Cardiac muscle cell (in vitro differentiated cells and primary cell): Measurements from ENCODE around the gene TMPRSS3. TPM values are rescaled to one million over a fixed set of nuclear protein-coding genes. Genes with fewer than 3 reads are reported as not detected.

Experiments
- DNase-seq, 2 donors: peaks; one replicate each; pipeline versions ENCODE4 v3.0.0 to v3.0.0-alpha.2; 2010 to 2017; ENCODE audit warnings: low read depth in 1 of 2, low spot score in 1 of 2
- H3K27ac ChIP-seq: fragments of 200-600 bp; sonication (generic); 2 replicates; pipeline ENCODE4 v1.5.1; 2016
- H3K27me3 ChIP-seq: fragments of 200-600 bp; sonication (generic); 2 replicates; pipeline ENCODE4 v1.6.0; 2016; ENCODE audit warnings: control low read depth
- H3K36me3 ChIP-seq: fragments of 200-600 bp; sonication (generic); 2 replicates; pipeline ENCODE4 v1.5.1; 2016; ENCODE audit warnings: control low read depth
- H3K4me1 ChIP-seq: fragments of 200-600 bp; sonication (generic); 2 replicates; pipeline ENCODE4 v1.8.1; 2017; ENCODE audit warnings: low read depth, mild to moderate bottlenecking, mixed run types
- H3K4me3 ChIP-seq: fragments of 200-600 bp; sonication (generic); 2 replicates; pipeline ENCODE4 v1.5.1; 2016; ENCODE audit warnings: mild to moderate bottlenecking
- H3K9me3 ChIP-seq: fragments of 200-600 bp; sonication (generic); 2 replicates; pipeline ENCODE4 v1.5.1; 2017; ENCODE audit warnings: low read depth, mild to moderate bottlenecking, control low read depth
- CTCF ChIP-seq: IDR thresholded peaks from 2 replicates; pipeline ENCODE4 v1.5.1; 2012; ENCODE audit warnings: low read depth, mild to moderate bottlenecking, low read length
- polyA plus RNA-seq: library from polyadenylated mRNA; unstranded; fragments of >200 nt; fragmentation: Nextera tagmentation; extraction: Ambion mirVana; gene quantifications from 2 replicates; pipeline ENCODE4 v1.2.1, GENCODE V29; 2016
- total RNA-seq: library from RNA; depleted of rRNA; stranded (reverse); fragments of >200 nt; gene quantifications from 2 replicates; pipeline ENCODE4 v1.2.3, GENCODE V29; 2016

TMPRSS3 gene
- total and polyA plus RNA-seq, 2 experiments from 2014 or later = not detected

GRCh38 chr21:42358261-42358660, 37.6 kb downstream of the TMPRSS3 start:
- no peak for DNase-seq
- Histone ChIP-seq H3K27ac (no peak overlapping the region), H3K4me3 (no peak overlapping the region), H3K4me1 (no peaks in the 10 kb centered on the region), H3K36me3 (no peaks in the 10 kb centered on the region), H3K27me3 (no peaks in the 10 kb centered on the region), H3K9me3 (no peaks in the 10 kb centered on the region)
- no peak for TF ChIP-seq CTCF

- Histone ChIP-seq H3K36me3 (no peaks in the 10 kb centered on the region), H3K4me1 (no peaks in the 10 kb centered on the region), H3K27me3 (no peaks in the 10 kb centered on the region), H3K27ac (no peak overlapping the region), H3K4me3 (no peak overlapping the region), H3K9me3 (no peaks in the 10 kb centered on the region)
- TF ChIP-seq CTCF = no peak
- no peak for DNase-seq
Measured at GRCh38 chr21:42357307-42357706, 38.5 kb downstream of the TMPRSS3 start.

- Histone ChIP-seq H3K27ac (no peak overlapping the region), H3K4me3 (no peak overlapping the region), H3K36me3 (no peaks in the 10 kb centered on the region), H3K9me3 (no peaks in the 10 kb centered on the region), H3K27me3 (no peaks in the 10 kb centered on the region), H3K4me1 (no peaks in the 10 kb centered on the region)
- no peak for DNase-seq
- TF ChIP-seq CTCF = no peak
Measured at GRCh38 chr21:42356650-42357049, 39.2 kb downstream of the TMPRSS3 start.

- Histone ChIP-seq H3K9me3 (no peaks in the 10 kb centered on the region), H3K27me3 (no peaks in the 10 kb centered on the region), H3K36me3 (no peaks in the 10 kb centered on the region), H3K27ac (no peak overlapping the region), H3K4me3 (no peak overlapping the region), H3K4me1 (no peaks in the 10 kb centered on the region)
- TF ChIP-seq CTCF = no peak
- DNase-seq = no peak
Measured at GRCh38 chr21:42356046-42356445, 39.8 kb downstream of the TMPRSS3 start.

GRCh38 chr21:42353623-42354022, 42.2 kb downstream of the TMPRSS3 start:
- H3K36me3 ChIP-seq = no peaks in the 10 kb centered on the region
- no peaks in the 10 kb centered on the region for H3K4me1 ChIP-seq
- H3K9me3 ChIP-seq = no peaks in the 10 kb centered on the region
- H3K4me3 ChIP-seq = no peak overlapping the region
- no peaks in the 10 kb centered on the region for H3K27me3 ChIP-seq
- no peak for TF ChIP-seq CTCF
- no peak overlapping the region for H3K27ac ChIP-seq
- DNase-seq = no peak
